ENCODE results near the gene ORM2.
A peak's percentile ranks its signal among the peaks of the same experiment; 100 is the strongest.

The ORM2 gene

GRCh38 chr9:114283551-114284111 is 46.0 kb upstream of the ORM2 start:
- DNase-seq, result no peak
- no peaks in the 10 kb centered on the region for H3K36me3 ChIP-seq (ENCODE audit: control insufficient read depth in 4 of 4, insufficient read depth in 4 of 4, low read length in 3 of 4)
- 93% methylated on average over 9 of the region's 14 CpGs for WGBS (ENCODE audit: insufficient coverage)
- H3K27me3 ChIP-seq (replicated peaks in 2 of 5; ENCODE audit: control insufficient read depth in 4 of 5, insufficient read depth in 5 of 5, low read length in 4 of 5), result no peaks in the 10 kb centered on the region
- no peak overlapping the region for H3K27ac ChIP-seq (ENCODE audit: insufficient read depth in 1 of 2, low read depth in 1 of 2, low read length in 2 of 2, poor library complexity in 1 of 2, severe bottlenecking in 2 of 2)
- no peaks in the 10 kb centered on the region for H3K9me3 ChIP-seq (ENCODE audit: control extremely low read depth in 1 of 5, control insufficient read depth in 4 of 5, insufficient read depth in 2 of 5, low read depth in 1 of 5, low read length in 4 of 5)
- CTCF ChIA-PET, result interaction anchor here (1.3 to 1.7 kb wide), 2 partner anchors 9 to 200 kb away, joined by 4 read pairs; no protein-coding TSS in a partner anchor
- POLR2A ChIA-PET, result no interaction called here
- H3K4me1 ChIP-seq (ENCODE audit: control extremely low read depth in 1 of 4, control insufficient read depth in 4 of 4, insufficient read depth in 4 of 4, low read length in 3 of 4), result peaks cover 0 to 9% (median 0%) of the 10 kb centered on the region in 4 experiments
- no peak overlapping the region for H3K4me3 ChIP-seq (ENCODE audit: control insufficient read depth in 1 of 7, extremely low read depth in 1 of 7, insufficient read depth in 4 of 7, low read depth in 2 of 7, low read length in 6 of 7)

- Histone ChIP-seq H3K27ac (ENCODE audit: insufficient read depth in 1 of 2, low read depth in 1 of 2, low read length in 2 of 2, poor library complexity in 1 of 2, severe bottlenecking in 2 of 2) (no peak overlapping the region), H3K36me3 (ENCODE audit: control insufficient read depth in 4 of 4, insufficient read depth in 4 of 4, low read length in 3 of 4) (no peaks in the 10 kb centered on the region), H3K4me3 (ENCODE audit: control insufficient read depth in 1 of 7, extremely low read depth in 1 of 7, insufficient read depth in 4 of 7, low read depth in 2 of 7, low read length in 6 of 7) (no peak overlapping the region), H3K9me3 (ENCODE audit: control extremely low read depth in 1 of 5, control insufficient read depth in 4 of 5, insufficient read depth in 2 of 5, low read depth in 1 of 5, low read length in 4 of 5) (no peaks in the 10 kb centered on the region), H3K4me1 (ENCODE audit: control extremely low read depth in 1 of 4, control insufficient read depth in 4 of 4, insufficient read depth in 4 of 4, low read length in 3 of 4) (peaks cover 0 to 9% (median 0%) of the 10 kb centered on the region in 4 experiments), H3K27me3 (replicated peaks in 2 of 5; ENCODE audit: control insufficient read depth in 4 of 5, insufficient read depth in 5 of 5, low read length in 4 of 5) (no peaks in the 10 kb centered on the region)
- DNase-seq, result no peak
- ChIA-PET CTCF (interaction anchor here (1.7 kb wide), 1 partner anchor 201 kb away, joined by 4 read pairs; no protein-coding TSS in a partner anchor), POLR2A (no interaction called here)
- 96% methylated on average over 10 of the region's 11 CpGs for whole genome bisulfite sequencing (ENCODE audit: insufficient coverage)
Observed at GRCh38 chr9:114284316-114285060, 45.2 kb upstream of the ORM2 start.

- DNase-seq, result peak in 2 of 3 donors; percentile 69 to 82
- no peak overlapping the region for H3K4me3 ChIP-seq (ENCODE audit: control insufficient read depth in 1 of 7, extremely low read depth in 1 of 7, insufficient read depth in 4 of 7, low read depth in 2 of 7, low read length in 6 of 7)
- 69% methylated on average over 17 of the region's 20 CpGs for WGBS (ENCODE audit: insufficient coverage)
- no peaks in the 10 kb centered on the region for H3K9me3 ChIP-seq (ENCODE audit: control extremely low read depth in 1 of 5, control insufficient read depth in 4 of 5, insufficient read depth in 2 of 5, low read depth in 1 of 5, low read length in 4 of 5)
- no peaks in the 10 kb centered on the region for H3K36me3 ChIP-seq (ENCODE audit: control insufficient read depth in 4 of 4, insufficient read depth in 4 of 4, low read length in 3 of 4)
- H3K27me3 ChIP-seq (replicated peaks in 2 of 5; ENCODE audit: control insufficient read depth in 4 of 5, insufficient read depth in 5 of 5, low read length in 4 of 5), result no peaks in the 10 kb centered on the region
- POLR2A ChIA-PET, result no interaction called here
- CTCF ChIA-PET, result interaction anchor here (1.0 to 2.2 kb wide), 5 partner anchors 14 to 203 kb away, joined by 3 to 6 read pairs (median 4); no protein-coding TSS in a partner anchor
- peaks cover 0 to 9% (median 0%) of the 10 kb centered on the region in 4 experiments for H3K4me1 ChIP-seq (ENCODE audit: control extremely low read depth in 1 of 4, control insufficient read depth in 4 of 4, insufficient read depth in 4 of 4, low read length in 3 of 4)
- no peak overlapping the region for H3K27ac ChIP-seq (ENCODE audit: insufficient read depth in 1 of 2, low read depth in 1 of 2, low read length in 2 of 2, poor library complexity in 1 of 2, severe bottlenecking in 2 of 2)
Observed at GRCh38 chr9:114285166-114285867, 44.4 kb upstream of the ORM2 start.

GRCh38 chr9:114286146-114286679 is 43.5 kb upstream of the ORM2 start:
- 100% methylated on average over 2 of the region's 10 CpGs for WGBS (ENCODE audit: insufficient coverage)
- CTCF ChIA-PET, result interaction anchor here (1.0 to 2.2 kb wide), 4 partner anchors 15 to 204 kb away, joined by 3 to 6 read pairs (median 4); no protein-coding TSS in a partner anchor

GRCh38 chr9:114287001-114287762 is 42.5 kb upstream of the ORM2 start:
- H3K4me1 ChIP-seq (ENCODE audit: control extremely low read depth in 1 of 4, control insufficient read depth in 4 of 4, insufficient read depth in 4 of 4, low read length in 3 of 4), result peaks cover 0 to 9% (median 0%) of the 10 kb centered on the region in 4 experiments
- no peaks in the 10 kb centered on the region for H3K9me3 ChIP-seq (ENCODE audit: control extremely low read depth in 1 of 5, control insufficient read depth in 4 of 5, insufficient read depth in 2 of 5, low read depth in 1 of 5, low read length in 4 of 5)
- H3K36me3 ChIP-seq (ENCODE audit: control insufficient read depth in 4 of 4, insufficient read depth in 4 of 4, low read length in 3 of 4), result no peaks in the 10 kb centered on the region
- H3K27ac ChIP-seq (ENCODE audit: insufficient read depth in 1 of 2, low read depth in 1 of 2, low read length in 2 of 2, poor library complexity in 1 of 2, severe bottlenecking in 2 of 2), result no peak overlapping the region
- CTCF ChIA-PET, result interaction anchor here (1.2 to 9.3 kb wide), 4 partner anchors 15 to 205 kb away, joined by 3 to 90 read pairs (median 4); no protein-coding TSS in a partner anchor
- no peak for DNase-seq
- POLR2A ChIA-PET, result no interaction called here
- no peak overlapping the region for H3K4me3 ChIP-seq (ENCODE audit: control insufficient read depth in 1 of 7, extremely low read depth in 1 of 7, insufficient read depth in 4 of 7, low read depth in 2 of 7, low read length in 6 of 7)
- no peaks in the 10 kb centered on the region for H3K27me3 ChIP-seq (replicated peaks in 2 of 5; ENCODE audit: control insufficient read depth in 4 of 5, insufficient read depth in 5 of 5, low read length in 4 of 5)
- 84% methylated on average over 13 of the region's 16 CpGs for WGBS (ENCODE audit: insufficient coverage)

More at GRCh38 chr9:114286146-114286679, 43.5 kb upstream of the ORM2 start:
- Histone ChIP-seq H3K9me3 (ENCODE audit: control extremely low read depth in 1 of 5, control insufficient read depth in 4 of 5, insufficient read depth in 2 of 5, low read depth in 1 of 5, low read length in 4 of 5) (no peaks in the 10 kb centered on the region), H3K4me1 (ENCODE audit: control extremely low read depth in 1 of 4, control insufficient read depth in 4 of 4, insufficient read depth in 4 of 4, low read length in 3 of 4) (peaks cover 0 to 9% (median 0%) of the 10 kb centered on the region in 4 experiments), H3K4me3 (ENCODE audit: control insufficient read depth in 1 of 7, extremely low read depth in 1 of 7, insufficient read depth in 4 of 7, low read depth in 2 of 7, low read length in 6 of 7) (no peak overlapping the region), H3K27me3 (replicated peaks in 2 of 5; ENCODE audit: control insufficient read depth in 4 of 5, insufficient read depth in 5 of 5, low read length in 4 of 5) (no peaks in the 10 kb centered on the region), H3K27ac (ENCODE audit: insufficient read depth in 1 of 2, low read depth in 1 of 2, low read length in 2 of 2, poor library complexity in 1 of 2, severe bottlenecking in 2 of 2) (no peak overlapping the region), H3K36me3 (ENCODE audit: control insufficient read depth in 4 of 4, insufficient read depth in 4 of 4, low read length in 3 of 4) (no peaks in the 10 kb centered on the region)
- POLR2A ChIA-PET, result no interaction called here
- DNase-seq, result no peak

GRCh38 chr9:114287763-114288192 is 41.9 kb upstream of the ORM2 start:
- peaks cover 0 to 9% (median 0%) of the 10 kb centered on the region in 4 experiments for H3K4me1 ChIP-seq (ENCODE audit: control extremely low read depth in 1 of 4, control insufficient read depth in 4 of 4, insufficient read depth in 4 of 4, low read length in 3 of 4)
- ChIA-PET CTCF (interaction anchor here (1.2 to 9.3 kb wide), 4 partner anchors 16 to 205 kb away, joined by 3 to 90 read pairs (median 6); no protein-coding TSS in a partner anchor), POLR2A (no interaction called here)
- no peaks in the 10 kb centered on the region for H3K9me3 ChIP-seq (ENCODE audit: control extremely low read depth in 1 of 5, control insufficient read depth in 4 of 5, insufficient read depth in 2 of 5, low read depth in 1 of 5, low read length in 4 of 5)
- no peaks in the 10 kb centered on the region for H3K27me3 ChIP-seq (replicated peaks in 2 of 5; ENCODE audit: control insufficient read depth in 4 of 5, insufficient read depth in 5 of 5, low read length in 4 of 5)
- H3K36me3 ChIP-seq (ENCODE audit: control insufficient read depth in 4 of 4, insufficient read depth in 4 of 4, low read length in 3 of 4), result no peaks in the 10 kb centered on the region
- no peak overlapping the region for H3K4me3 ChIP-seq (ENCODE audit: control insufficient read depth in 1 of 7, extremely low read depth in 1 of 7, insufficient read depth in 4 of 7, low read depth in 2 of 7, low read length in 6 of 7)
- 95% methylated on average over 15 of the region's 15 CpGs for WGBS (ENCODE audit: insufficient coverage)
- DNase-seq, result no peak
- no peak overlapping the region for H3K27ac ChIP-seq (ENCODE audit: insufficient read depth in 1 of 2, low read depth in 1 of 2, low read length in 2 of 2, poor library complexity in 1 of 2, severe bottlenecking in 2 of 2)

All from common myeloid progenitor, CD34-positive (primary cell).